Measurements from ENCODE around the gene WIZ. TPM values are rescaled to one million over a fixed set of nuclear protein-coding genes. Genes with fewer than 3 reads are reported as not detected.
"Not testable (repeated sequence)": the region's sequence is repeated elsewhere in the genome, so short reads cannot be mapped to it uniquely, and the experiment has no call there.

WIZ gene
- polyA plus RNA-seq, 1 donor (not counting 4 experiments of a cell fraction or from before 2014, with no cell fraction given) = 5.1 TPM

DNA sequence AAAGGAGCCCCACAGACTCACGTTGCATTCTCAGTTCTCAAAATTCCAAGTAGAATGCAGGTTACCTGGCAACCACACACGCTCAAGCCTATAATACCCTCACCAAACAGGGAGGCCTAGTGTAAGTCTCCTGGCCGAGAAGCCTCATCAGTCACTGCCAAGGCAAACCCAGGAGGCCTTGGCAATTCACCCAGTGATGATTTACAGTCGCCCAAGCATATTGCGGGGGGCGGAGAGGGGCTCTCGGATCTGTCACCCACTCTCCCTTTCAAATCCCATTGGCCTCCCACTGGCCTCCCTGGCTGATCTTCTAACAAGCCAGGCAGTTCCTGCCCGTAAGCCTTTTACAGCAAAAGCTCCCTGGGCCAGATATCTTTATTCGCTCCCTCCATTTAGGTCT lies 32.1 kb downstream of the WIZ start:
- H3K27me3 ChIP-seq (ENCODE audit: control insufficient read depth, extremely low read depth, insufficient read depth, low read length) = no peaks in the 10 kb centered on the region
- no peaks in the 10 kb centered on the region for H3K9me1 ChIP-seq (ENCODE audit: control insufficient read depth, extremely low read depth, insufficient read depth, low read length)
- dilution Hi-C loops (cut with MboI; ENCODE audit: extremely low pct_ligation_motif_present, low sequenced_read_pairs) = no loop called here
- H4K20me1 ChIP-seq (ENCODE audit: control insufficient read depth, extremely low read depth, insufficient read depth, low read length) = peaks cover 12% of the 10 kb centered on the region
- TF ChIP-seq CTCF (optimal IDR thresholded peaks at IDR 0.05 in 1 of 3, IDR thresholded peaks at IDR 0.05 in 1 of 3, conservative IDR thresholded peaks at IDR 0.05 in 1 of 3; ENCODE audit: extremely low read depth in 1 of 3, insufficient read depth in 2 of 3, low read length in 3 of 3) (no peak), EZH2 (IDR thresholded peaks at IDR 0.05; ENCODE audit: low read length) (no peak)
- H3K9ac ChIP-seq (ENCODE audit: control insufficient read depth, extremely low read depth, insufficient read depth, low read length) = peak overlapping the region; percentile 94
- H3K4me1 ChIP-seq (ENCODE audit: control insufficient read depth, extremely low read depth, insufficient read depth, low read length) = peaks cover 11% of the 10 kb centered on the region
- peak overlapping the region; percentile 77 for H3K27ac ChIP-seq (ENCODE audit: control insufficient read depth, insufficient read depth, low read length)
- peaks cover 58% of the 10 kb centered on the region for H3K79me2 ChIP-seq (ENCODE audit: control insufficient read depth, insufficient read depth, low read length)
- H3K36me3 ChIP-seq (ENCODE audit: control insufficient read depth in 2 of 2, extremely low read depth in 1 of 2, insufficient read depth in 2 of 2, low read length in 2 of 2) = peaks cover 0 to 9% of the 10 kb centered on the region in 2 experiments
- no peaks in the 10 kb centered on the region for H3K9me3 ChIP-seq (ENCODE audit: control insufficient read depth, low read depth, low read length)
- peak overlapping the region; percentile 85 for H3K4me2 ChIP-seq (ENCODE audit: control insufficient read depth, extremely low read depth, insufficient read depth, low read depth, low read length)
- FAIRE-seq = peak; percentile 20
- H2AFZ ChIP-seq (ENCODE audit: control insufficient read depth, low read length) = no peak overlapping the region
- no peak for DNase-seq (ENCODE audit: low read depth, low spot score)
- H3K4me3 ChIP-seq (ENCODE audit: control insufficient read depth in 2 of 3, extremely low read depth in 1 of 3, insufficient read depth in 2 of 3, low read depth in 1 of 3, low read length in 3 of 3) = peak overlapping the region; percentile 90 to 97 (median 93)

DNA sequence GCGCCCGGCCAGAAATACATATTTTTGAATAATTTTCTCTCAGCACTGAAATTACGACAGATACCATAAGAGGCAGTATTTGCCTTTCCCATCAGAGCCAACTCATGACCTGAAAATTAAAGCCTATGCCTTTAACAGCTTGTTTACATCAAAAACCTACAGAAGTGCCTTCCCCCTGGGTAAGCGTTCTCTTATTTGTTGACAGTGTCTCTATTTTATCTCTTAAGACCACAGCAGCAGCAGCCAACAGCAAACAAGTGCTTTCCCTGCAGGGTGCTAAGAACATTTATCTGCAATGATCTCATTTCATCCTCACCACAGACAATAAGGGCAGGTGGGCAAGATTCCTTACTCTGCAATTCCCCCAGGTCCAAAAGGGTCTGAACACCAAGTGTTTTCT lies 36.9 kb downstream of the WIZ start:
- no peaks in the 10 kb centered on the region for H3K9me1 ChIP-seq (ENCODE audit: control insufficient read depth, extremely low read depth, insufficient read depth, low read length)
- H3K4me2 ChIP-seq (ENCODE audit: control insufficient read depth, extremely low read depth, insufficient read depth, low read depth, low read length) = no peak overlapping the region
- H2AFZ ChIP-seq (ENCODE audit: control insufficient read depth, low read length) = no peak overlapping the region
- H3K9me3 ChIP-seq (ENCODE audit: control insufficient read depth, low read depth, low read length) = no peaks in the 10 kb centered on the region
- dilution Hi-C loops (cut with MboI; ENCODE audit: extremely low pct_ligation_motif_present, low sequenced_read_pairs) = no loop called here
- peaks cover 16% of the 10 kb centered on the region for H4K20me1 ChIP-seq (ENCODE audit: control insufficient read depth, extremely low read depth, insufficient read depth, low read length)
- peaks cover 9 to 12% of the 10 kb centered on the region in 2 experiments for H3K36me3 ChIP-seq (ENCODE audit: control insufficient read depth in 2 of 2, extremely low read depth in 1 of 2, insufficient read depth in 2 of 2, low read length in 2 of 2)
- FAIRE-seq (no peak), DNase-seq (ENCODE audit: low read depth, low spot score) (no peak)
- peaks cover 6% of the 10 kb centered on the region for H3K4me1 ChIP-seq (ENCODE audit: control insufficient read depth, extremely low read depth, insufficient read depth, low read length)
- no peak overlapping the region for H3K9ac ChIP-seq (ENCODE audit: control insufficient read depth, extremely low read depth, insufficient read depth, low read length)
- no peak for TF ChIP-seq EZH2 (IDR thresholded peaks at IDR 0.05; ENCODE audit: low read length)
- no peak for TF ChIP-seq CTCF (optimal IDR thresholded peaks at IDR 0.05 in 1 of 3, IDR thresholded peaks at IDR 0.05 in 1 of 3, conservative IDR thresholded peaks at IDR 0.05 in 1 of 3; ENCODE audit: extremely low read depth in 1 of 3, insufficient read depth in 2 of 3, low read length in 3 of 3)
- H3K79me2 ChIP-seq (ENCODE audit: control insufficient read depth, insufficient read depth, low read length) = peaks cover 96% of the 10 kb centered on the region
- no peaks in the 10 kb centered on the region for H3K27me3 ChIP-seq (ENCODE audit: control insufficient read depth, extremely low read depth, insufficient read depth, low read length)
- H3K27ac ChIP-seq (ENCODE audit: control insufficient read depth, insufficient read depth, low read length) = no peak overlapping the region
- H3K4me3 ChIP-seq (ENCODE audit: control insufficient read depth in 2 of 3, extremely low read depth in 1 of 3, insufficient read depth in 2 of 3, low read depth in 1 of 3, low read length in 3 of 3) = no peak overlapping the region

GRCh38 chr19:15411351-15411750 lies 38.4 kb downstream of the WIZ start:
- H3K4me1 ChIP-seq (ENCODE audit: control insufficient read depth, extremely low read depth, insufficient read depth, low read length); H2AFZ ChIP-seq (ENCODE audit: control insufficient read depth, low read length); H3K9me1 ChIP-seq (ENCODE audit: control insufficient read depth, extremely low read depth, insufficient read depth, low read length); DNase-seq (ENCODE audit: low read depth, low spot score); H3K4me2 ChIP-seq (ENCODE audit: control insufficient read depth, extremely low read depth, insufficient read depth, low read depth, low read length); FAIRE-seq; H3K27ac ChIP-seq (ENCODE audit: control insufficient read depth, insufficient read depth, low read length); H3K27me3 ChIP-seq (ENCODE audit: control insufficient read depth, extremely low read depth, insufficient read depth, low read length); H3K9me3 ChIP-seq (ENCODE audit: control insufficient read depth, low read depth, low read length); dilution Hi-C loops (cut with MboI; ENCODE audit: extremely low pct_ligation_motif_present, low sequenced_read_pairs); H3K4me3 ChIP-seq (ENCODE audit: control insufficient read depth in 2 of 3, extremely low read depth in 1 of 3, insufficient read depth in 2 of 3, low read depth in 1 of 3, low read length in 3 of 3); H3K9ac ChIP-seq (ENCODE audit: control insufficient read depth, extremely low read depth, insufficient read depth, low read length): not testable (repeated sequence)
- peaks cover 96% of the 10 kb centered on the region for H3K79me2 ChIP-seq (ENCODE audit: control insufficient read depth, insufficient read depth, low read length)
- peaks cover 9 to 12% of the 10 kb centered on the region in 2 experiments for H3K36me3 ChIP-seq (ENCODE audit: control insufficient read depth in 2 of 2, extremely low read depth in 1 of 2, insufficient read depth in 2 of 2, low read length in 2 of 2)
- peaks cover 10% of the 10 kb centered on the region for H4K20me1 ChIP-seq (ENCODE audit: control insufficient read depth, extremely low read depth, insufficient read depth, low read length)
